HG03432 (cell line): ENCODE measurements around the gene NTM.

Source experiments
- ATAC-seq: cut with Tn5 transposase; IDR thresholded peaks from one replicate; pipeline ENCODE4 v1.9.1; 2021; ENCODE audit warnings: mild to moderate bottlenecking, moderate library complexity; ENCODE audit not compliant: unreplicated experiment

NTM gene

DNA sequence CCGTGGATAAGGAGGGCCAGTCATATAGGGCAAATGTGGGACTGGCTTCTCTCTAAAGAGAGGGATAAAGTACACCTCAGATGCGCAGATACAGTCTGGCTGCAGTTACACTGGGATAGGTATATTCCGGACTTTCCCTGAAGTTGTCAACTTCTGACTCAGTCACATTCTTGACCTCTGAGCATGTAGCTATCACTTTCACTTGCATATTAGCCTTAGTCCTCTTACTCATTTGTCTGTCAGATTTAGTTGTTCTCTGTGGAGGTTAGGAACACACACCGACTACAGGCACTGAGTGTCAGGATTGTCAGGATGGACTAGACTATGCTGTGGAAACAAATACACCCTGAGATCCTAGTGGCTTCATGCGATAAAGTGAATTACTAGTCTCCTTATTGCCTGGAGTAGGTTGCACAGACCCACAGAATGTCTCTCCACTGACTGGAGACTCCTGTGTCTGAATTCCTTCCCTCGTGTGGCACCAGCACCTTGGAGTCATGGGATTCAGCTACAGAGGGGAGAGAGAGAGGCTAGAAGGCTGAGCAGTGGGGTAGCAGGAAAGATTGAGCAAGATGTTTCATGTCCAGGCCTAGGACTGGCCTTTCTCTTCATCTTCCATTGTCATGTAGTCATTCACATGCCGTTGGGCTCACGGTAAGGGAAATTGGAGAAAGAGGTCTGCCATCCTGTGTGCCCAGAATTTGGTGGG, 654.3 kb downstream of the NTM start:
- peak; percentile 91 for ATAC-seq

DNA sequence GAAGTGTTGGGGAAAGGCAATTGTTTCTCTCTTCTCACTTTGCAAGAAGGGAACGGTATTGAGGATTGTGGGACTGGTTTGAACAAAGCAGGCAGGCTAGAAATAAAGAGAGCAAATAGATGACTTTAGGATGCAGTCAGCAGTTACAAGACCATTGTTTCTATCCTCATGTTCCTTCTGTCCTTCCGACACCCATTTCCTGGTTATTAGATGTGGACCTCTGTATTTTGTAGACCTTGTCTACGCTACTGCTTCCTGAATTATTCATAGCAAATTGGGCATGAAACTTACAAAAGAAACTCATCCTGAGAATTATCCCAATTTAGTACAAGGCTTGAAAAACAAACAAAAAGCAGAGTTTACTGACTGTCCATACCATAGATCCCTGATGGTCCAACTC, 656.3 kb downstream of the NTM start:
- no peak for ATAC-seq

DNA sequence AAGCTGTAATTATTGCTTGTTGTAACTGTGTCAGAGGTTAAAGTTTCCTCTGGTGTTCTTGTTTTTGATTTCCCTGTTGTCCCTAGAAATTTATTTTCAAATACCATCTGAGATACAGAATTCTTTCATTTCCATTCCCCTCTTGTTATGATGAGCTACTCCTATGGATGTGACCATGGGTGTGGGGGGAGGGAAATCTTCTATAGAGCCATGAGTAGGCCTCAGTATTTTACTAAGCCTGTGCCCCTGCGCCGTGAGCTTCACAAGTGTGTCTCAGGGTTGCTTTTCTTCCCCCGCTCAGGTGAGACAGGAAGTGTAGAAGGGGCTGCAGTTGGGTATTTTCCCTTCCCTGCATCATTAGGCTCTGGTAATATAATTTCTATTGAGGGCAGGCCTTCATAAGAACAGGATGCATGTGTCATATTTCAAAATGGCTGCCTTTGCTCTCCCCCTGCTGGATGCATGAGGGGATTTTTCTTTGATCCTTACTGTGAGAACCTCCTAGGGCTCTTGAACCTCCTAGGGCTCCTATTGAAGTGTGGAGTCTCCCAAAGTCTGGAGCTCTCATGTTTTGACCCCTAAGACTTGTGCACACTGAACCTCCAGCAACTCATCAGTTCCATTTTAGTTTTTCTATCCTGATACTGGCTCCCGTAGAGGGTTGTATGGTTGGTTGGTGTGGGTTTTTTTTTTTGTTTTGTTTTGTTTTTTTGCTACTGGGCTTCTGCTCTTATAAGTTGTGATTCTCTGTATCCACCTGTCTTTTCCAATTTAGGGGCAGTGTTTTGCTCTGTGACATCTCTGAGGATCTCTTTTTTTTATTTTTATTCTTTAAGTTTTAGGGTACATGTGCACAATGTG, 658.2 kb downstream of the NTM start:
- ATAC-seq = peak; percentile 72

DNA sequence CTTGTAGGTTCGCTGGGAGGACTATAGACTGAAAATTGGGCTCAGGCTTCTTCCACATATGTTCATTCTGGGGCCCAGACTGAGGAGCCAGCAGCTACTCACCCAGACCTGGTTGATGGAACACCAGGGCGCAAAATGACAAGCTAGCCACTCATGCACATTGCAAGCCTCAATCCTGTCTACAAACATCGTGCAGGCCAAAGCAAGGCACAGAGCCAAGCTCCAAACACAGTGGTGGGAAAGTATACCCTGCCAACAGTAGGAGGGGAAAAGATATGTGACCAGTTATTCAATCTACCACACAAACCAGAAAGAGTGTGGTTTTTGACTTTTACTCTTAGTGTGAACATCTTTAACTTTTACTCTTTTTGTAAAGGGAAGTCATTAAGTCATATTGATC, 660.5 kb downstream of the NTM start:
- ATAC-seq = no peak

DNA sequence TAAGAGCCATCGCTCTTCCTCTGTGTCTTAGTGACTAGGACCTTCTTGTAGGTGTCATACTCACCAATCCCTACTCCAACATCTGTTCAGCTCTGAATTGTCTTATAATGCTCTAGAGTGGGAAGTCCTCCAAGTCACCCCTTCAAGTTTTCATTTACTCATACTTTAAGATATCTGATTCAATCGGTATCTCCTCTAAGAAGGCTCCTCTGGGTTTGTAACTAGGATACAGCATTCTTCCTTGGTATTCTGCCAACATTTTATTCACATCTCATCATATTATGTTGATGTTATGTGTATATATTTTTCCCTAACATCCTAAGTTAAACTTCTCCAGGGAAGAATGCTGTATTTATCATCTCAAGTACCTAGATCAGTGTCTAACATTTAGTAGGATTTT, 662.1 kb downstream of the NTM start:
- no peak for ATAC-seq

DNA sequence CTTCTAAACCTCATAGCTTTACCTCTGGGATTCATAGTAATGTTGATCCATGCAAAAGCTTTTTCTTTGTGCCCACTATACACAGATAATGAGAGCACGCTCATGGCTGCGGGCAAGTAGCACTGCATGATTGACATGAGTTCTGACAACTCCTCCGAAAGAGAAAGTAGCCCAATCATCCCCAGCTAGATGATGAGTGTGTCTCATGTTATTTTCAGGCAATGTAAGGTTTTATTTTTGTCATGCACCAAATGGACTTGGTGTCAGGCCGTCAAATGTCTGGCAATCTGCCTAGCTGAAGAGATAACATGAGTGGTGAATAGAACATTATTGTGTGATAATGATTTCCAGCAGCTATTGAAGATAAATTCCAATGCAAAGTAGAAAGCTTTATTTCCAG, 662.6 kb downstream of the NTM start:
- no peak for ATAC-seq

DNA sequence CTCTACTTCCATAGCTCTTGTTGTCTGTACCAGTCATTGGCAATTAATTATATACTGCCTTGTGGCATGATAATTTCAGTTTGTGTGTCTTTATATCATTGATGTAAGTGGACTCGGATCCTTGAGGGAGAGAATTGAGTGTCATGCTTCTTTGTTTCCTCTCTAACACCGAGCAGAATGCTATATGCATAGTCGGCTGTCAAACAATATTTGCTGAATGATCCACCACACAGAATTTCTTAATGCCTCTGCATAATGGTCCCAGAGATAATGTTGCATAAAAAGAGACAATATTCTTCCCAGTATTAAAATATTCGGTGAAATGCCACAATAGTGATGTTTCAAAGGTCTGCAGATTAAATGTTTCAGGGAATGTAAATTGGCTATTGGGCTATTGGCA, 664.8 kb downstream of the NTM start:
- ATAC-seq = no peak

DNA sequence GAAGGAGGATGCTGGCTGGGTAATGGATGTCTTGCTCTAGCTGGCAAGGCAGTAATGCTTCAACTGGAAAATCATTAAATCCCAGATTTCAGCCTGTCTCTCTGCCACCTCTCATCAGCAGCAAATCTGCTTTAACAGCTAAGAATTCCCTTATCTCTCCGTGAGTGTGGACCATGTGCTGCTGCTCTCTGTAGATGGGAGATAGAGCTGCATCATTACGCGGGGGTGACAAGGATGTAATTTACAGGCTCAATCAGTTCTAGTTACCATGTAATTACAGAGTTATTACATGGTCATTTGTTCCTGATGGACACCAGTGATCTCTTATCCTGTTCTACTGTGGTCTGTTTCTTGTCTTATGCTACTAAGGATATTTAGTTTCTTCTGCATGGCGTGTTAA, 665.4 kb downstream of the NTM start:
- ATAC-seq = no peak

DNA sequence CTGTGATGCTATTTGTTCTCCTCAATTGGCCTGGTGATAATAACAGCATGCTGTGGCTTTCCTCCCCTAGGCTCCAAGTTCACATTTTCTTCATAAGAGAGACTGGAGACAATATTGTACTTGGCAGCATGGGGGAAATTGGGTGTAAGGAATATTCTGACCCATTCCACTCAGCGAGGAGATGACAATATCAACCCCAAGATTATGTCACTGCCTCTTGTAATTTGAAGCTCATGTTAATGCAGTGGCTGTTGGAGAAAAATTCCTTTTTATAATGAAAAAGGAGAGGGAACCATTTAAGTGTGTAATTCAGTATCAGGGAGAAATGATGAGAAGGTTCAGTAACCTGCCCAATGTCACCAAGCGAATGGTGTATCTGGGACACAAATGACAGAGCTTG, 665.8 kb downstream of the NTM start:
- ATAC-seq = no peak

DNA sequence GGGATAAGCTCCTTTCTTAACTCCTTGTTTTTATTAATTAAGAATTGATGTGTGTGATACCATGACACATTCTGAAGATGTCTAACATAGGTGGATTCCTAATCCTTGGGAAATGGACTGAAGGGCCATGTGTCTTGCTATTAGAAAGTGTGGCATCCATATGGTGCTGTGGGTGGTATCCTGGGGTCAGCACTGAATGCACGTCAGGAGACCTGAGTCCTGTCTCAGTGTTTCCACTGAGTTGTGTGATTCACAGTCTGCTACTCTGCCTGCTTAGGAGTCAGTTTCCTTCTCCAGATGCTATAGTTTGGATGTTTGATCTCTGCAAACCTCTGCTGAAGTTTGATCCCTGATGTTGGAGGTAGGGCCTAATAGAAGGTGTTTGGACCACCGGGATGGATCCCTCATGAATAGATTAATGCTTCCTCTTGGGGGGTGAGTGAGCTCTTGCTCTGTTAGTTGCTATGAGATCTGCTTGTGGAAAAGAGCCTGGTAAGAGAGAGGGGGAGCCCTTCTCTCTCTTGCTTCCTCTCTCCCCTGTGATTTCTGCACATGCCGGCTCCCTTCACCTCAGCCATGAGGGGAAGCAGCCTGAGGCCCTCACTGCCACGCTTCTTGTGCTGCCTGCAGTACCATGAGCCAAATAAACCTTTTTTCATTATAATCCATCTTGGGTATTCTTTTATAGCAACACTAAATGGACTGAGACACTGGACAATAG, 666.5 kb downstream of the NTM start:
- no peak for ATAC-seq

DNA sequence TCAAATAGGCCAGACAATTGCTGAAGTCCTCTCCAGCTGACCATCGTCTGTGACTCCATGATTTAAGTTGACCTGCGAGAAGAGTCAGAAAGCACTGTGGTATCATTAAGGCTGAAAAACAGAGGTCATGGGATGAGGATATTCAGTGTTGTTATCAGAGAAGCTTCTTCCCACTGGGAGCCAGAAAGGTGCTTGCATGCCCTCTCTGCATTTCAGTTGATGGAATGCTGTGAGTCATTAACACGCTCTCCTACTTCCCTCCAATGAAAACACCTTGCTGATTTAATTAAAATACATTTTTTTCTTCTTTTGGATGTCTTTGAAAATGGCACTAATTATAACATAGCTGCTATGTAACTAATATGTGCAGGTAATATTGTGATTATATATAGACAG, 667.0 kb downstream of the NTM start:
- no peak for ATAC-seq

DNA sequence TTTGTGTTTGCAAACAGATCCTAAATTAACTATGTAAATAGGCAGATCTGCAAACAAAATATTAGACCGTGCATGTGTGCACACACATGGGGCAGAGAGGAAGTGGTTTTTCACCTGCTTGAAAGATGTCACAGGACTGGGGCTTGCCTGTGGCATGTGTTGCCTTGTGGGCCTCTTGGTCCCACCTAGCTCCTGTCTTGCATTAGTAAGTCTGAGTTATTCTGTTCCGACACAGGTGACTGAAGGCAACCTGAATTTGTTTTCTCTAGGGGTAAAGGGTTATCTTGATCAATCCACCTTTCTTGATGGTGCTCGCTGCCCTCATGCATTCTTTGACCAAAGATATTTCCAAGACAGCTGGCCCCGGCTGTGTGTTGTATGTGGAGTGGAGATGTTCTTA, 667.5 kb downstream of the NTM start:
- ATAC-seq = no peak

DNA sequence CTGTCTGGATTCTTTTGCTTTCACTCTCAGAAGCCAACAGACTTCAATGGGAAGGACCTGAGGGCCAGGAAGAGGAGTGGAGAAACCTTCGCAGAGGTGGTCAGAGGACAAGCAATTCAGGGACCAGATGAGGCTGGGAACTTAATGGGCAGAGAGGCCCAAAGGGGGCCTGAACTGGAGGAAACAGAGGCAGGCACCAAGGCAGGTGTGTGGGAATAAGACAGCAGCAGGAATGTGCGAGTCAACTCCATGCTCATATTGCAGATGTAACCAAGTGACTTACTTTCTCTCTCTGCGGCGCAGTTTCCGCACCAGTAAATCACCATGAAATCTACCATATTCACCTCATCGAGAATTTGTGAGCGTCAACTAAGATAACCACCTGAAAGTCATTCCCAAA, 669.1 kb downstream of the NTM start:
- no peak for ATAC-seq

DNA sequence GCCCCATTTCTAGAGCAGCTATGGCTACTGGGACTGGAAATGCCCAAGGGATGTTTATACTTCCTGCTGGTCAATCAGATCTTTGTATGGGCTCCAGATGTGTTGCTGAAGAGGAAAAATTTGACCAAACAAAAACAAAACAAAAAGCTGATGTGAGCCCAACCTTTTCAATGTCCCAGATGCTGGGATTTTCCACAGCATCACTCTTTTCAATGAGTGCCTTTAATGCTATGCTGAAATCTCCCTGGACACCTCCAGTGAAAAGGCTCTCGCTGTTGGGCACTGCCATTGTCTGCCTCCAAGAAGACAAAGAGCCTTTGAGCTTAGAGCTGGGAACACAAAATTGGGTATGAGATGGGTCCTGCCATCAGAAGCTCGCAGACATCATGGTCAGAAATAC, 671.9 kb downstream of the NTM start:
- ATAC-seq = no peak

DNA sequence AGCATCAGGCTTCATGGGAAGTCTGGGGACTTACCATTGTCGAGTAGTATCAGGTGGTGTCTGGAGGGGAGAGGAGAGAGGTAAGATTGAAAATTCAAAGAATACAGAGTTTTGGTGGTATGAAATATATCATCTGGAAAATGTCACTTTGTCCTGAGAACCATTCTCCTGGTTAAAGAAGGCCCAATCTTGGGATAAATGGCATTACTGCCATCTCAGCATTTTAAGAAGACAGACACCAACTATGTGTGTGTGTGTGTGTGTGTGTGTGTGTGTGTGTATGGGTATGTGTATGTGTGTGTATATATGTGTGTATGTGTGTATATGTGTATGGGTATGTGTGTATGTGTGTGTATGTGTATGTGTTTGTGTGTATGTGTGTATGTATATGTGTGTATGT, 673.3 kb downstream of the NTM start:
- no peak for ATAC-seq

DNA sequence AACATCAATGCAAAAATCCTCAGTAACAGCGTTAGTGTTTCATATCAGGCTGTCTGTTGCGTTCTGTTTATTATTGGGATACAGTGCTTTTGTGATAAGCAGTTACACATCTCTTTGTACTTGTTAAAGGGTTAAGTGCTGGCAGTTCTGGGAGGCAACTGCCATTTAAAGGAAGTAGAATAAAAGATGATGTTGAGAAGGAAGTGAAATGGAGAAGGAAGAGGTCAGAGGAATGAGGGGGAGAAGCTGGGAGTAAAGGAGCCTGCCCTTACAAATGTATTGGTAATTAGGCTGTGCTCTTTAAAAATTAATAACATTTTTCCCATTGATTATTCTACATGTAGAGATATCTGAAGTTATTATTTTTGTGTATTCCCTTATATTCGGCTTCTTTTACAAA, 674.7 kb downstream of the NTM start:
- ATAC-seq = no peak

DNA sequence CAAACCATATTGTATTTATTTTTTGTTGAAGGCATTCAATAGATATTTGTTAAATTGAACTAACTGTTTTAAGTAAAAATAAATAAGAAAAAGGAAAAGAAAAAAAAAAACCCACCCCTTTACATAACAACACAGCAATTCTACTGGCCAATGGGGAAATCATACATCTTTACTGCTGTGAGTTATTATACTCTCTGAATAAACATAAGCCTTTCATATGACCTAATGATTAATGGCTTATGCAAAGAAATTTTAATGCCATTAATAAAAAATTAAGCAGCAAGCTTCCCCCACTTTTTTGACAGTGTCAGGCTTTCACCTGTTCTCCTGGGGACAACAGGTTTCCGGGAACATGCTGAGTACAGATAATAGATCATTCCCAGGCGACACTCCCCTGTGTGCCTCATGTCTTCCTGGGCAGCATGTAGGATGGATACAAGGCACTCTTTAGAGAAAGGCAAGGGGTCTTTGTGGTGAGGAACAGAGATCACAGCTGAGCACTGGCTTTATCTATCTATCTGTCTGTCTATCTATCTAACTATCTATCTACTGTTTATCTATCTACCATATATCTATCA, 676.0 kb downstream of the NTM start:
- ATAC-seq = no peak

DNA sequence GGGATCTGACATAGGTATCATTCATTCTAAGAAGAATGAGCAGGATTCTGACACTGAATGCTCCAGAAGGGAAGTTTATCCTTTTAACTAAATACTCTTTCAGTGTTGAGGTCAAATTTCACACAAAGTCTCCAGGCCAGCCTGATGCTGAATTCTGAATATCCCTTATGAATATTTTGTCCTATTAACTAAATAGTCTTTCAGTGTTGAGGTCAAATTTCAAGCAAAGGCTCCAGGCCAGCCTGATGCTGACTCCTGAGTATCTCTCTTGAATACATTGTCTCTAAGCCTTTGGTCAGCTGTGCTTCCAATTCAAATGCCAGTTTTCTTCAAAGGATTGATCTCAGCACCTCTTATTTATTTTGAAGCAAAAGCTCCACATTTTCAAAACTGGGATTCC, 676.8 kb downstream of the NTM start:
- no peak for ATAC-seq

DNA sequence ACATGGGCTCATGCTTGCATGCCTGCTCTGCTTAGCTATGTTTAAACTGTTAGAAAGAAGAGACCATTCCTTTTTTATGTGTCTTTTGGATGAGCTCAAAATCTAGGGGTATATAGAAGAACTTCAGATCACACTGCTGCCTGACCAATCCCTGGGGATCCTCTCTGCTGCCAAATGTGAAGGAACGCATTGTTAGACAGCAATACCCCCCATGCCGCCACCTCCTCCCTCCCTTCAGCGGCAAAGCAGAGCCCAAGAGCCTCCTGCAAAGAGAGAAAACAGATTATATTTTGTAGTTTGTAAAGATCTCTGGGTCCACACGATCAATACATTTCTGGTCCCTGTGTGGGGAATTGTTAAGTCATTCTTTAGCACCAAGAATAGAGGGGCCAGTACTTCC, 677.6 kb downstream of the NTM start:
- ATAC-seq = no peak

DNA sequence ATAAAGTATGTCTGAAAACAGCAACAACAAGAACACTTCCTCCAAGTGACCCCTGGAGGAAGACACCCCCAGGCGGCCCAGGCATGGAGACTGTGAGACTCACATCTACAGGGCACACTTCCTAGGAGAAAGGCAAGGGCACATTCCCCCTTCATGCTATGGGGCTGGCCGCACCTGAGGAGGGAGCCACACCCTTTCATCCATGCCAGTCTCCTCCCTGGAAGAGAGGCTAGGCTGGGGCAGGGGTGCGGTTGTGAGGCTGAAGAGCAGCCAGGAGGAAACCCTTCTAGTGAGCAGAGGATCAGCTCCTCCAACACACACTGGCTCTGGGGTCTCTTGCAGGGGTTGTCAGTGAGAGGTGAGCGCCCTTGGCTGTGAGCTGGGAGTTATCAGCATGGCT, 678.8 kb downstream of the NTM start:
- ATAC-seq = no peak

DNA sequence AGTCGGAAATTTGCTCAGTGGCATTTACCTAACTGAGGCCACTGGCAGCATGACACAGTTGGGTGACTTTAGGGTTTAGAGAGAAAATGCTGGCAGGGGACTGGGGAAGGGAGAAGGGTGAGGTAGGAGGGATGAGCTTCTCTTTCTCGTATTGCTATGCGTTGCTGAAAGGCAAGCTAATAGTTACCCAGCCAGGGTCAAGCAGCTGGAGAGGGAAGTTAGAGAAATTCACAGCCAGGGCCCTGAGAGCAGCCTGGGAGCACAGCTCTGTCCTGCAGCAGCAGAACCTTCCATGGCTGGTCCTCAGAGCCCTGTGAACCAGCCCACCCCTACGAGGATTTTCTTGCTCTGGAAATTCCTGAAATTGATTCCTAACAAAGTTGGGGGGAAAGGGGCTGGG, 679.6 kb downstream of the NTM start:
- no peak for ATAC-seq
